Stimulated activated CD4-positive, alpha-beta T cell treated with anti-CD3 and anti-CD28 coated beads, Interleukin-12 subunit alpha, Interleukin-12 subunit beta, amount 100 ng/mL, for 48 hours (primary cell): ENCODE results near the gene ARAP1.

ENCODE experiments used
- DNase-seq, 3 donors: peaks; one replicate each; pipeline ENCODE4 v3.0.0-alpha.2; 2020; ENCODE audit warnings: low read depth in 2 of 3, low spot score in 1 of 3

The ARAP1 gene

GRCh38 chr11:72642043-72642883 is 109.9 kb downstream of the ARAP1 start:
- DNase-seq: peak in 1 of 3 donors; percentile 3

DNA sequence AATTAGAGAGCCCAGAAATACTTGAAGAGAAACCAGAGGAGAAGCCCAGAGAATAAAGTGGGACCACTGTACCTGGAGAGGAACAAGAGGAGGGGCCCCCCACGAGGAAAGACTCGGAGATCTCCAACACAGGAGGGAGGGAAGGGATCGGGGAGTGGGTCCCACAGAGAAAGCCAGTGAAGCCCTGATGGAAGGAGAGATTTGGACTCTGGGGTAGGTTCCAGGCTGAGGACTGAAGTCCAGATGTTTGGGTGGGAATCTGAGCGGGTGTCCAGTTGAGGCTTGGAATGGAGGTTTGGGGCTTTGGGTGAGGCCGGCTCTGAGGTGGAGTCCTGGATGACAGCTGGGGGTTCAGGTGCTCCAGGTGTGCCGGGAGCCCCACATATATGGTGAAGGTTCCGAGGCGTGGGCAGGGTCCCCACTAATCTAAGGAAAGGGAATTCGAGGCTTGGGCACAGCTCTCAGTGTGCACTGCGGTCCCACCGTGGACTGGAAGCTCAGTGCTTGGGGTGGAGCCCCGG is 110.6 kb downstream of the ARAP1 start:
- no peak for DNase-seq

- no peak for DNase-seq
Measured at GRCh38 chr11:72639502-72640375, 112.5 kb downstream of the ARAP1 start.

DNA sequence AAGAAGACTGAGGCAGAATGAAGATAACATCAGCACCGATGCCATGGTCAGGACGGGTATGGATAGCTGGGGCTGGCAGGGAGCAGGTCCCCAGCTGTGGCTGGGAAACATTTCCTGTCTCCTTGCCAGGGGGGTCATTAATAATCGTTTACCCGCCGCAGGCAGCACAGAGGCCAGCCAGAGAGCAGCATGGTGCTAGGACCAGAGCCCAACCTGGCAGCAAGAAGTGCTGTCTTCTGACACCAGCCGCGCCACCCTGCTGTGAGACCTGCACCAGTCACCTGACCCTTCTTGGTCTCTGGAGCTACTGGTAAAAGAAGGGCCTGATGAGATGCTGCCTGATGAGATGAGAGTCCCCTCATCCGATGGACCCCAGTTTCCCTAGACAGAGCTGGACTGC is 114.3 kb downstream of the ARAP1 start:
- DNase-seq: no peak

DNA sequence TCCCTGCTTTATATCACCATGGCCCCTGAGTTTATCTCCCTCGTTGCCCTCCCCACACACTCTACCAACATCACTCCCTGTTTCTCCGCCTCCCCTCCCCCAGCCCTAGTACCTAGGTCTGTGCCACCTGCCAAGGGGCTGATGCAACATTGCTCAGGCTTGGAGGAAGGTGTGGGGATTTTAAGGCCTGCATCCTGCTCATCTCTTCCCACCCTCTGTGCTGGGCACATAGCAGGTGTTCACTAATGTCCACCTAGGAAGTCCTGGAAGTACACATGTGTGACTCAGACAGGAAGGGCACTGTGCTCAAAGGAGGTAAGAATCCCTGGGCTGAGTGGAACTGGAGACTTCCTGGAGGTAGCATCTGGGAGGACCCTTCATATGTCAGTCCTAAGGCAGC is 115.0 kb downstream of the ARAP1 start:
- no peak for DNase-seq

DNA sequence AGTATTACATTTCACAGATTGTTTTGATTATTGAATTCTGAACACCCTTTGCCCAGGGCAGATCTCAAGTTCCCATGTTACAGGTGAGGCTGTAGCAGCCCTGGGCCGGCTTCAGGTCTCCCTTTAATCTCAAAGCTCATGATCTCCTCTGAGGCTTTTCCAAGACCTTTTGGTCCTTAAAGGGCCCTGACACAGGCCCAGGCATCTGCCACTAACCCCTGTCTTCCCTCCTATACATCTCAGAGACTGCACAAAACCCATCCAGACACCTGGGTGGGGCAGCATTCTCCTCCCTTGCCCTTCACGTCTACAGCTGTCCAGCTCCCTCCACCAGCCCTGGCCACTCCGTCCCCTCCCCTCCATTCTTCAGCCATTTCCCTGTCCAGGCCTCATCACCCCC is 115.8 kb downstream of the ARAP1 start:
- no peak for DNase-seq

GRCh38 chr11:72635933-72636332 is 116.3 kb downstream of the ARAP1 start:
- no peak for DNase-seq

- DNase-seq: no peak
Measured at GRCh38 chr11:72635309-72635915, 116.8 kb downstream of the ARAP1 start.
